Spleen (tissue), 11 donors: Measurements from ENCODE around the gene TCHH. TPM values are rescaled to one million over a fixed set of nuclear protein-coding genes. Genes with fewer than 3 reads are reported as not detected.
A peak's percentile ranks its signal among the peaks of the same experiment; 100 is the strongest.

Experiments used
- DNase-seq: peaks from one replicate; pipeline ENCODE4 v3.0.0-alpha.2; 2020
- H3K27ac ChIP-seq, 8 donors: fragments of 200-600 bp; sonication (generic) in 7 of 8; 1 replicate in 4 of 8; 2 replicates in 4 of 8; pipeline versions ENCODE4 v1.5.0 to v1.8.0; 2016 to 2021; ENCODE audit warnings: inconsistent platforms in 4 of 8, mild to moderate bottlenecking in 4 of 8, moderate library complexity in 1 of 8
- H3K27me3 ChIP-seq, 7 donors: fragments of 200-600 bp; sonication (generic) in 6 of 7; replicated peaks in 1 of 7; 1 replicate in 4 of 7; 2 replicates in 3 of 7; pipeline versions ENCODE4 v1.5.0 to v1.8.0; 2016 to 2021; ENCODE audit warnings: inconsistent platforms in 3 of 7, mild to moderate bottlenecking in 1 of 7
- H3K36me3 ChIP-seq, 6 donors: fragments of 200-600 bp; sonication (generic) in 5 of 6; 1 replicate in 4 of 6; 2 replicates in 2 of 6; pipeline versions ENCODE4 v1.5.0 to v1.8.0; 2016 to 2021; ENCODE audit warnings: inconsistent platforms in 2 of 6
- H3K4me1 ChIP-seq, 6 donors: fragments of 200-600 bp; sonication (generic) in 5 of 6; 1 replicate in 3 of 6; 2 replicates in 3 of 6; pipeline versions ENCODE4 v1.5.0 to v1.8.0; 2016 to 2021; ENCODE audit warnings: inconsistent platforms in 3 of 6
- H3K4me3 ChIP-seq, 8 donors: fragments of 200-600 bp; sonication (generic) in 7 of 8; 1 replicate in 4 of 8; 2 replicates in 4 of 8; pipeline versions ENCODE4 v1.5.0 to v1.8.0; 2016 to 2021; ENCODE audit warnings: inconsistent platforms in 4 of 8, mild to moderate bottlenecking in 4 of 8, moderate library complexity in 2 of 8
- H3K9me3 ChIP-seq, 8 donors: fragments of 200-600 bp; sonication (generic) in 7 of 8; 1 replicate in 4 of 8; 2 replicates in 4 of 8; pipeline versions ENCODE4 v1.5.0 to v1.8.0; 2016 to 2021; ENCODE audit warnings: inconsistent platforms in 4 of 8
- CTCF ChIP-seq, 11 experiments: fragments of 200-600 bp in 7 of 11; fragments of 450-650 bp in 4 of 11; sonication (generic) in 4 of 11; IDR thresholded peaks in 8 of 11; conservative IDR thresholded peaks in 3 of 11; 1 replicate in 7 of 11; 2 replicates in 4 of 11; pipeline versions ENCODE4 v1.4.0 to v1.8.0; 2016 to 2021; ENCODE audit warnings: antibody characterized with exemption in 11 of 11, inconsistent platforms in 4 of 11, mild to moderate bottlenecking in 1 of 11
- POLR2A ChIP-seq, 3 donors: fragments of 450-650 bp; IDR thresholded peaks; one replicate each; pipeline ENCODE4 v1.5.1; 2017; ENCODE audit warnings: antibody characterized with exemption in 3 of 3, mild to moderate bottlenecking in 1 of 3
- POLR2AphosphoS5 ChIP-seq, 3 donors: sonication (generic); formaldehyde crosslinking; IDR thresholded peaks; one replicate each; pipeline ENCODE4 v1.5.1; 2017; ENCODE audit warnings: antibody characterized with exemption in 3 of 3
- WGBS, 5 donors: extraction: QIAGEN DNeasy Blood & Tissue Kit in 3 of 5; methylation state at CpG; one replicate each; pipeline versions ENCODE4 v1.1.5 to v1.1.7; 2013 to 2018; 5-methylcytosine and 5-hydroxymethylcytosine counted together
- intact Hi-C: fragments of 100-400 bp; cut with DNase I; formaldehyde crosslinking; loops from one replicate; pipeline ENCODE4 v1.15.0; 2023; ENCODE audit warnings: low total_unique reads
- polyA plus RNA-seq, 3 donors: library from polyadenylated mRNA; stranded (reverse); fragments of 200-250 nt; gene quantifications; one replicate each; pipeline ENCODE4 v1.2.1, GENCODE V29; 2013
- total RNA-seq, 7 donors: library from RNA; depleted of rRNA in 3 of 7; stranded (reverse); fragments of >200 nt in 3 of 7; fragmentation: NEBNext Ultra II Directional in 4 of 7; extraction: Animal tissue kit (Norgen Biotek cat#: 25700) in 4 of 7; gene quantifications; one replicate each; pipeline versions ENCODE4 v1.1.0 to v1.2.1, GENCODE V29; 2016 to 2021
- donor health status: healthy with polysubstance abuse.
- donor health status: DM: no; HTN: no; CAD: no; lungs with moderate emphysema.
- donor health status: DM: no; HTN: no; CAD: no.
- donor health status: Bipolar disorder and iron deficiency.
- donor health status: healthy.
- donor health status: DM: no; HTN: no; CAD: no.
- donor health status: DM: yes; HTN: yes; CAD: no.

TCHH gene
- total and polyA plus RNA-seq, 10 donors, result 0.24 to 9.6 (median 2.1) TPM

- intact Hi-C loops, result no loop called here
- H3K36me3 ChIP-seq, result no peaks in the 10 kb centered on the region
- peak overlapping the region in 7 of 8 donors; percentile 12 to 68 (median 44) for H3K4me3 ChIP-seq
- DNase-seq, result no peak
- no peak for TF ChIP-seq CTCF (IDR thresholded peaks at IDR 0.05 in 8 of 11, conservative IDR thresholded peaks at IDR 0.05 in 3 of 11)
- no peak for TF ChIP-seq POLR2AphosphoS5 (IDR thresholded peaks at IDR 0.05)
- TF ChIP-seq POLR2A (IDR thresholded peaks at IDR 0.05), result no peak
- H3K4me1 ChIP-seq, result peaks cover 22 to 62% (median 51%) of the 10 kb centered on the region in 6 donors
- H3K9me3 ChIP-seq, result peaks cover 0 to 22% (median 0%) of the 10 kb centered on the region in 8 donors
- WGBS, 5 donors, result 9 to 22% (median 11%) methylated on average over 31 of the region's 31 CpGs
- H3K27me3 ChIP-seq, result peaks cover 0 to 100% (median 89%) of the 10 kb centered on the region in 7 donors
- no peak overlapping the region for H3K27ac ChIP-seq
Measured at GRCh38 chr1:152109231-152109997, 5.8 kb downstream of the TCHH start.

- no peak overlapping the region for H3K27ac ChIP-seq
- H3K36me3 ChIP-seq, result no peaks in the 10 kb centered on the region
- H3K9me3 ChIP-seq, result peaks cover 0 to 22% (median 0%) of the 10 kb centered on the region in 8 donors
- peak overlapping the region in 7 of 8 donors; percentile 9 to 68 (median 23) for H3K4me3 ChIP-seq
- peaks cover 22 to 62% (median 51%) of the 10 kb centered on the region in 6 donors for H3K4me1 ChIP-seq
- H3K27me3 ChIP-seq, result peaks cover 0 to 100% (median 85%) of the 10 kb centered on the region in 7 donors
- DNase-seq, result no peak
- WGBS, 5 donors, result 16 to 36% (median 25%) methylated on average over 28 of the region's 28 CpGs
- intact Hi-C loops, result no loop called here
- TF ChIP-seq CTCF (IDR thresholded peaks at IDR 0.05 in 8 of 11, conservative IDR thresholded peaks at IDR 0.05 in 3 of 11), result no peak
- no peak for TF ChIP-seq POLR2A (IDR thresholded peaks at IDR 0.05)
- no peak for TF ChIP-seq POLR2AphosphoS5 (IDR thresholded peaks at IDR 0.05)
Measured at GRCh38 chr1:152108882-152109222, 6.4 kb downstream of the TCHH start.

- Histone ChIP-seq H3K27ac (no peak overlapping the region), H3K27me3 (peaks cover 0 to 99% (median 86%) of the 10 kb centered on the region in 7 donors), H3K4me3 (peak overlapping the region in 6 of 8 donors; percentile 9 to 68 (median 34)), H3K36me3 (no peaks in the 10 kb centered on the region), H3K4me1 (peaks cover 22 to 61% (median 51%) of the 10 kb centered on the region in 6 donors), H3K9me3 (peaks cover 0 to 22% (median 0%) of the 10 kb centered on the region in 8 donors)
- WGBS, 5 donors, result 7 to 26% (median 12%) methylated on average over 67 of the region's 67 CpGs
- DNase-seq, result no peak
- TF ChIP-seq POLR2AphosphoS5 (IDR thresholded peaks at IDR 0.05) (peak in 1 of 3 donors; percentile 31), CTCF (IDR thresholded peaks at IDR 0.05 in 8 of 11, conservative IDR thresholded peaks at IDR 0.05 in 3 of 11) (no peak), POLR2A (IDR thresholded peaks at IDR 0.05) (no peak)
- intact Hi-C loops, result no loop called here
Measured at GRCh38 chr1:152107984-152108881, 7.0 kb downstream of the TCHH start.
